GM23338 (cell line): ENCODE data around the gene TYMP. TPM values are rescaled to one million over a fixed set of nuclear protein-coding genes. Genes with fewer than 3 reads are reported as not detected.

Source experiments
- ATAC-seq: fragments of 200-7000 bp; cut with Tn5 transposase; 3 replicates; pipeline ENCODE4 v1.9.1; 2020
- DNase-seq: peaks from one replicate; pipeline ENCODE4 v3.0.0-alpha.2; 2015; ENCODE audit warnings: low spot score
- H2AFZ ChIP-seq: fragments of 200-600 bp; sonication (generic); 2 replicates; pipeline ENCODE4 v1.8.0; 2016; ENCODE audit warnings: antibody characterized with exemption, mild to moderate bottlenecking, moderate library complexity
- H3F3A ChIP-seq: fragments of 200-600 bp; sonication (generic); replicated peaks from 2 replicates; pipeline ENCODE4 v1.8.0; 2017; ENCODE audit warnings: antibody characterized with exemption, mixed run types, low read depth
- H3K27ac ChIP-seq: fragments of 200-600 bp; sonication (generic); 2 replicates; pipeline ENCODE4 v1.6.1; 2016; ENCODE audit warnings: low read depth
- H3K27me3 ChIP-seq: fragments of 200-600 bp; sonication (generic); 2 replicates; pipeline ENCODE4 v1.8.0; 2016; ENCODE audit warnings: mild to moderate bottlenecking, mixed run types, moderate library complexity; ENCODE audit not compliant: insufficient read depth
- H3K36me3 ChIP-seq: fragments of 200-600 bp; sonication (generic); 2 replicates; pipeline ENCODE4 v1.8.0; 2016; ENCODE audit warnings: mild to moderate bottlenecking; ENCODE audit not compliant: insufficient read depth
- H3K4me1 ChIP-seq: fragments of 200-600 bp; sonication (generic); 2 replicates; pipeline ENCODE4 v1.8.0; 2016; ENCODE audit warnings: mild to moderate bottlenecking, moderate library complexity; ENCODE audit not compliant: insufficient read depth
- H3K4me2 ChIP-seq: fragments of 200-600 bp; sonication (generic); 2 replicates; pipeline ENCODE4 v1.7.1; 2017; ENCODE audit warnings: mixed run types
- H3K4me3 ChIP-seq: fragments of 200-600 bp; sonication (generic); 2 replicates; pipeline ENCODE4 v1.6.1; 2016; ENCODE audit warnings: mixed run types
- H3K79me2 ChIP-seq: fragments of 200-600 bp; sonication (generic); replicated peaks from 2 replicates; pipeline ENCODE4 v1.8.0; 2017; ENCODE audit warnings: mild to moderate bottlenecking; ENCODE audit not compliant: insufficient read depth
- H3K9me2 ChIP-seq: fragments of 200-600 bp; sonication (generic); 2 replicates; pipeline ENCODE4 v1.8.0; 2017; ENCODE audit not compliant: insufficient read depth
- H4K20me1 ChIP-seq: fragments of 200-600 bp; sonication (generic); replicated peaks from 2 replicates; pipeline ENCODE4 v1.8.0; 2017; ENCODE audit warnings: mild to moderate bottlenecking; ENCODE audit not compliant: insufficient read depth
- H3K27ac Mint-ChIP-seq: 2 replicates; pipeline ENCODE4 v1.8.0; 2020; ENCODE audit warnings: inconsistent platforms, mild to moderate bottlenecking, moderate library complexity, mixed read lengths
- H3K27me3 Mint-ChIP-seq: 3 replicates; pipeline ENCODE4 v1.8.0; 2022; ENCODE audit warnings: low read depth, mild to moderate bottlenecking, moderate library complexity, mixed read lengths, inconsistent platforms; ENCODE audit not compliant: insufficient read depth, poor library complexity
- H3K36me3 Mint-ChIP-seq: 3 replicates; pipeline ENCODE4 v1.8.0; 2021; ENCODE audit warnings: low read depth, mild to moderate bottlenecking, inconsistent platforms, moderate library complexity, mixed read lengths
- H3K4me1 Mint-ChIP-seq: 3 replicates; pipeline ENCODE4 v1.8.0; 2020; ENCODE audit warnings: mild to moderate bottlenecking, inconsistent platforms, mixed read lengths
- H3K4me3 Mint-ChIP-seq: 3 replicates; pipeline ENCODE4 v1.8.0; 2021; ENCODE audit warnings: moderate library complexity, mild to moderate bottlenecking, inconsistent platforms, mixed read lengths
- H3K9me3 Mint-ChIP-seq: 3 replicates; pipeline ENCODE4 v1.8.0; 2020; ENCODE audit warnings: moderate library complexity, mild to moderate bottlenecking, inconsistent platforms, mixed read lengths
- CREB1 ChIP-seq: fragments of 250-450 bp; sonication (Bioruptor Pico); IDR thresholded peaks from 2 replicates; pipeline ENCODE4 v1.5.0; 2020; ENCODE audit warnings: low read depth, mild to moderate bottlenecking, moderate library complexity
- EZH2 ChIP-seq: fragments of 200-600 bp; sonication (generic); IDR thresholded peaks from one replicate; pipeline ENCODE4 v1.8.0; 2017; ENCODE audit warnings: antibody characterized with exemption, mild to moderate bottlenecking, low read depth; ENCODE audit not compliant: unreplicated experiment
- EZH2phosphoT487 ChIP-seq: fragments of 200-600 bp; sonication (generic); IDR thresholded peaks from one replicate; pipeline ENCODE4 v1.8.1; 2018; ENCODE audit warnings: antibody characterized with exemption; ENCODE audit not compliant: unreplicated experiment
- JUNB ChIP-seq: IDR thresholded peaks from one replicate; pipeline ENCODE4 v1.6.1; 2016; ENCODE audit warnings: antibody characterized with exemption; ENCODE audit not compliant: unreplicated experiment
- NANOG ChIP-seq: IDR thresholded peaks from 2 replicates; pipeline ENCODE4 v1.6.1; 2016; ENCODE audit warnings: antibody characterized with exemption, borderline replicate concordance
- POLR2AphosphoS5 ChIP-seq: IDR thresholded peaks from 2 replicates; pipeline ENCODE4 v1.6.1; 2016; ENCODE audit warnings: antibody characterized with exemption, low read depth
- STAT1 ChIP-seq: IDR thresholded peaks from one replicate; pipeline ENCODE4 v1.6.1; 2016; ENCODE audit warnings: antibody characterized with exemption; ENCODE audit not compliant: unreplicated experiment
- ZNF114 ChIP-seq: fragments of 250-450 bp; sonication (Bioruptor Pico); IDR thresholded peaks from 2 replicates; pipeline ENCODE4 v1.5.0; 2020; ENCODE audit warnings: mild to moderate bottlenecking, moderate library complexity
- ZNF331 ChIP-seq: fragments of 250-450 bp; sonication (Bioruptor Pico); IDR thresholded peaks from 2 replicates; pipeline ENCODE4 v1.5.0; 2020; ENCODE audit warnings: low read depth, mild to moderate bottlenecking, moderate library complexity
- polyA plus RNA-seq: library from polyadenylated mRNA; unstranded; fragments of >200 nt; fragmentation: Nextera tagmentation; extraction: Ambion mirVana; gene quantifications from 2 replicates; pipeline ENCODE4 v1.2.1, GENCODE V29; 2016
- total RNA-seq: library from RNA; depleted of rRNA; stranded (reverse); fragments of >200 nt; shearing (Covaris generic); gene quantifications from 2 replicates; pipeline ENCODE4 v1.2.3, GENCODE V29; 2014
- TF ChIP-seq, protein P1 (sequence below): fragments of 250-450 bp; sonication (Bioruptor Pico); IDR thresholded peaks from 2 replicates; pipeline ENCODE4 v1.5.0; 2020; ENCODE audit warnings: mild to moderate bottlenecking, moderate library complexity
- TF ChIP-seq, protein P2 (sequence below), 2 experiments: fragments of 200-600 bp in 1 of 2; sonication (generic) in 1 of 2; conservative IDR thresholded peaks; 2 replicates each; pipeline versions ENCODE4 v1.5.1 to v1.6.1; 2016 to 2017; ENCODE audit warnings: antibody characterized with exemption in 2 of 2, low read depth in 2 of 2, mild to moderate bottlenecking in 2 of 2, moderate library complexity in 1 of 2
- TF ChIP-seq, protein P3 (sequence below): IDR thresholded peaks from 2 replicates; pipeline ENCODE4 v1.6.1; 2016; ENCODE audit warnings: antibody characterized with exemption
- TF ChIP-seq, protein P4 (sequence below): IDR thresholded peaks from one replicate; pipeline ENCODE4 v1.6.1; 2018; ENCODE audit warnings: antibody characterized with exemption; ENCODE audit not compliant: unreplicated experiment

TYMP gene
- total and polyA plus RNA-seq, 2 experiments from 2014 or later: 0.28 to 1.8 TPM

DNA sequence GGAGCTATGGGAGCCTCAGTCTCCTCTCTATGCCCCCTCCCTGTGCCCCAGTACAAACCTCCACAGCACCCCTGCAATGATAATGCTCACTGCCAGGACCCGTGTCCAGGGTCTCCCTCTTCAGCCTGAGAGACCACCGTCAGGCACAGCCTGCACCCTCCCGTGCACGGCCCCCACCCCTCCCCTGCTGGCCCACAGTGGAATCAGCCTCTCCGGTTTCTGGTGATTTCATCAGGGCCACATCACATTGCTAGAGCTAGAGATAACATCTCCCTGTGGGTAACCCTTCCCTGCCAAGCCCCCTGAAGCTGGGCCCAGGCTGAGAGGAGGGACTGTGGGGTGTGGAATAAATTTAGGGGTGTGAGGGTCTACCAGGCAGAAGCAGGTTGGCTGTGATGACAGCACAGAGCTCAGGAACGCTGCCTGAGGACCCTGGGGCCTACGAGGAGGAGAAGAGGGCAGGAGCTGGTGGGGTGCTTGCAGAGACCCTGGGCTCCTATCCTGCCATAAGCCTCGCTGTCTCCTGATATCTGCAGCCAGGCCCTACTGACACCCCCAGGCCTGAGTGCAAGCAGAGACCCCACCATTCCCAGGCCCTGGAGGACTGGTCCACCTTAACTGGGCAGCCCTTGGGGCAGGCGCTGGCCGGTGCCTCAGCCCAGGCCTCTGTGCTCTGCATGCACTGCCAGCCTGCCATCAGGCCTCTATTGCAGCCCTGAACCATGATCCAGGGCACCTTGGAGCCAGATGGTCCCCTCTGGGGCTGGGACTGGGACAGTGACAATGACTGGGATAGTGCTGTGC is 15.9 kb upstream of the TYMP start, which contains the start of gene KLHDC7B:
TSS of gene KLHDC7B (plus strand) at position 378 of the 804 bp plus-strand sequence. CDS start at position 723, 345 bp downstream.
- no peak within 1 kb of the TSS for H3K27ac ChIP-seq
- no peaks in the 10 kb centered on the region for H4K20me1 ChIP-seq
- no peaks in the 10 kb centered on the region for H3K36me3 ChIP-seq
- no peaks in the 10 kb centered on the region for H3K4me1 Mint-ChIP-seq
- no peaks in the 10 kb centered on the region for H3K79me2 ChIP-seq
- no peaks in the 10 kb centered on the region for H3K9me3 Mint-ChIP-seq
- H2AFZ ChIP-seq: no peak within 1 kb of the TSS; the same call in 1 of the 2 replicates
- H3K27me3 Mint-ChIP-seq: peaks cover 36% of the 10 kb centered on the region
- peaks cover 7% of the 10 kb centered on the region; the same call in 1 of the 2 replicates for H3F3A ChIP-seq
- H3K4me3 ChIP-seq: no peak within 1 kb of the TSS
- no peaks in the 10 kb centered on the region; the same call in 1 of the 2 replicates for H3K4me1 ChIP-seq
- H3K27ac Mint-ChIP-seq: no peak within 1 kb of the TSS
- no peak within 1 kb of the TSS for H3K4me3 Mint-ChIP-seq
- DNase-seq (no peak), ATAC-seq (no peak)
- H3K36me3 Mint-ChIP-seq: no peaks in the 10 kb centered on the region
- TF ChIP-seq EZH2phosphoT487: no peak
- TF ChIP-seq CREB1 (CRISPR knock-in tag): no peak
- TF ChIP-seq, protein P1, sequence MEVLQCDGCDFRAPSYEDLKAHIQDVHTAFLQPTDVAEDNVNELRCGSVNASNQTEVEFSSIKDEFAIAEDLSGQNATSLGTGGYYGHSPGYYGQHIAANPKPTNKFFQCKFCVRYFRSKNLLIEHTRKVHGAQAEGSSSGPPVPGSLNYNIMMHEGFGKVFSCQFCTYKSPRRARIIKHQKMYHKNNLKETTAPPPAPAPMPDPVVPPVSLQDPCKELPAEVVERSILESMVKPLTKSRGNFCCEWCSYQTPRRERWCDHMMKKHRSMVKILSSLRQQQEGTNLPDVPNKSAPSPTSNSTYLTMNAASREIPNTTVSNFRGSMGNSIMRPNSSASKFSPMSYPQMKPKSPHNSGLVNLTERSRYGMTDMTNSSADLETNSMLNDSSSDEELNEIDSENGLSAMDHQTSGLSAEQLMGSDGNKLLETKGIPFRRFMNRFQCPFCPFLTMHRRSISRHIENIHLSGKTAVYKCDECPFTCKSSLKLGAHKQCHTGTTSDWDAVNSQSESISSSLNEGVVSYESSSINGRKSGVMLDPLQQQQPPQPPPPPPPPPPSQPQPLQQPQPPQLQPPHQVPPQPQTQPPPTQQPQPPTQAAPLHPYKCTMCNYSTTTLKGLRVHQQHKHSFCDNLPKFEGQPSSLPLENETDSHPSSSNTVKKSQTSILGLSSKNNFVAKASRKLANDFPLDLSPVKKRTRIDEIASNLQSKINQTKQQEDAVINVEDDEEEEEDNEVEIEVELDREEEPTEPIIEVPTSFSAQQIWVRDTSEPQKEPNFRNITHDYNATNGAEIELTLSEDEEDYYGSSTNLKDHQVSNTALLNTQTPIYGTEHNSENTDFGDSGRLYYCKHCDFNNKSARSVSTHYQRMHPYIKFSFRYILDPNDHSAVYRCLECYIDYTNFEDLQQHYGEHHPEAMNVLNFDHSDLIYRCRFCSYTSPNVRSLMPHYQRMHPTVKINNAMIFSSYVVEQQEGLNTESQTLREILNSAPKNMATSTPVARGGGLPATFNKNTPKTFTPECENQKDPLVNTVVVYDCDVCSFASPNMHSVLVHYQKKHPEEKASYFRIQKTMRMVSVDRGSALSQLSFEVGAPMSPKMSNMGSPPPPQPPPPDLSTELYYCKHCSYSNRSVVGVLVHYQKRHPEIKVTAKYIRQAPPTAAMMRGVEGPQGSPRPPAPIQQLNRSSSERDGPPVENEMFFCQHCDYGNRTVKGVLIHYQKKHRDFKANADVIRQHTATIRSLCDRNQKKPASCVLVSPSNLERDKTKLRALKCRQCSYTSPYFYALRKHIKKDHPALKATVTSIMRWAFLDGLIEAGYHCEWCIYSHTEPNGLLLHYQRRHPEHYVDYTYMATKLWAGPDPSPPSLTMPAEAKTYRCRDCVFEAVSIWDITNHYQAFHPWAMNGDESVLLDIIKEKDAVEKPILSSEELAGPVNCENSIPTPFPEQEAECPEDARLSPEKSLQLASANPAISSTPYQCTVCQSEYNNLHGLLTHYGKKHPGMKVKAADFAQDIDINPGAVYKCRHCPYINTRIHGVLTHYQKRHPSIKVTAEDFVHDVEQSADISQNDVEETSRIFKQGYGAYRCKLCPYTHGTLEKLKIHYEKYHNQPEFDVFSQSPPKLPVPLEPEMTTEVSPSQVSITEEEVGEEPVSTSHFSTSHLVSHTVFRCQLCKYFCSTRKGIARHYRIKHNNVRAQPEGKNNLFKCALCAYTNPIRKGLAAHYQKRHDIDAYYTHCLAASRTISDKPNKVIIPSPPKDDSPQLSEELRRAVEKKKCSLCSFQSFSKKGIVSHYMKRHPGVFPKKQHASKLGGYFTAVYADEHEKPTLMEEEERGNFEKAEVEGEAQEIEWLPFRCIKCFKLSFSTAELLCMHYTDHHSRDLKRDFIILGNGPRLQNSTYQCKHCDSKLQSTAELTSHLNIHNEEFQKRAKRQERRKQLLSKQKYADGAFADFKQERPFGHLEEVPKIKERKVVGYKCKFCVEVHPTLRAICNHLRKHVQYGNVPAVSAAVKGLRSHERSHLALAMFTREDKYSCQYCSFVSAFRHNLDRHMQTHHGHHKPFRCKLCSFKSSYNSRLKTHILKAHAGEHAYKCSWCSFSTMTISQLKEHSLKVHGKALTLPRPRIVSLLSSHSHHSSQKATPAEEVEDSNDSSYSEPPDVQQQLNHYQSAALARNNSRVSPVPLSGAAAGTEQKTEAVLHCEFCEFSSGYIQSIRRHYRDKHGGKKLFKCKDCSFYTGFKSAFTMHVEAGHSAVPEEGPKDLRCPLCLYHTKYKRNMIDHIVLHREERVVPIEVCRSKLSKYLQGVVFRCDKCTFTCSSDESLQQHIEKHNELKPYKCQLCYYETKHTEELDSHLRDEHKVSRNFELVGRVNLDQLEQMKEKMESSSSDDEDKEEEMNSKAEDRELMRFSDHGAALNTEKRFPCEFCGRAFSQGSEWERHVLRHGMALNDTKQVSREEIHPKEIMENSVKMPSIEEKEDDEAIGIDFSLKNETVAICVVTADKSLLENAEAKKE (CRISPR knock-in tag): no peak
- TF ChIP-seq ZNF114 (CRISPR knock-in tag): no peak
- TF ChIP-seq NANOG: no peak
- TF ChIP-seq, protein P2, sequence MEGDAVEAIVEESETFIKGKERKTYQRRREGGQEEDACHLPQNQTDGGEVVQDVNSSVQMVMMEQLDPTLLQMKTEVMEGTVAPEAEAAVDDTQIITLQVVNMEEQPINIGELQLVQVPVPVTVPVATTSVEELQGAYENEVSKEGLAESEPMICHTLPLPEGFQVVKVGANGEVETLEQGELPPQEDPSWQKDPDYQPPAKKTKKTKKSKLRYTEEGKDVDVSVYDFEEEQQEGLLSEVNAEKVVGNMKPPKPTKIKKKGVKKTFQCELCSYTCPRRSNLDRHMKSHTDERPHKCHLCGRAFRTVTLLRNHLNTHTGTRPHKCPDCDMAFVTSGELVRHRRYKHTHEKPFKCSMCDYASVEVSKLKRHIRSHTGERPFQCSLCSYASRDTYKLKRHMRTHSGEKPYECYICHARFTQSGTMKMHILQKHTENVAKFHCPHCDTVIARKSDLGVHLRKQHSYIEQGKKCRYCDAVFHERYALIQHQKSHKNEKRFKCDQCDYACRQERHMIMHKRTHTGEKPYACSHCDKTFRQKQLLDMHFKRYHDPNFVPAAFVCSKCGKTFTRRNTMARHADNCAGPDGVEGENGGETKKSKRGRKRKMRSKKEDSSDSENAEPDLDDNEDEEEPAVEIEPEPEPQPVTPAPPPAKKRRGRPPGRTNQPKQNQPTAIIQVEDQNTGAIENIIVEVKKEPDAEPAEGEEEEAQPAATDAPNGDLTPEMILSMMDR (conservative IDR thresholded peaks at IDR 0.05; ENCODE audit: low read depth in 2 of 2): no peak
- no peak for TF ChIP-seq JUNB
- TF ChIP-seq STAT1: no peak
- TF ChIP-seq, protein P3, sequence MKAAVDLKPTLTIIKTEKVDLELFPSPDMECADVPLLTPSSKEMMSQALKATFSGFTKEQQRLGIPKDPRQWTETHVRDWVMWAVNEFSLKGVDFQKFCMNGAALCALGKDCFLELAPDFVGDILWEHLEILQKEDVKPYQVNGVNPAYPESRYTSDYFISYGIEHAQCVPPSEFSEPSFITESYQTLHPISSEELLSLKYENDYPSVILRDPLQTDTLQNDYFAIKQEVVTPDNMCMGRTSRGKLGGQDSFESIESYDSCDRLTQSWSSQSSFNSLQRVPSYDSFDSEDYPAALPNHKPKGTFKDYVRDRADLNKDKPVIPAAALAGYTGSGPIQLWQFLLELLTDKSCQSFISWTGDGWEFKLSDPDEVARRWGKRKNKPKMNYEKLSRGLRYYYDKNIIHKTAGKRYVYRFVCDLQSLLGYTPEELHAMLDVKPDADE: no peak
- no peak for TF ChIP-seq ZNF331 (CRISPR knock-in tag)
- no peak for TF ChIP-seq EZH2
- TF ChIP-seq, protein P4, sequence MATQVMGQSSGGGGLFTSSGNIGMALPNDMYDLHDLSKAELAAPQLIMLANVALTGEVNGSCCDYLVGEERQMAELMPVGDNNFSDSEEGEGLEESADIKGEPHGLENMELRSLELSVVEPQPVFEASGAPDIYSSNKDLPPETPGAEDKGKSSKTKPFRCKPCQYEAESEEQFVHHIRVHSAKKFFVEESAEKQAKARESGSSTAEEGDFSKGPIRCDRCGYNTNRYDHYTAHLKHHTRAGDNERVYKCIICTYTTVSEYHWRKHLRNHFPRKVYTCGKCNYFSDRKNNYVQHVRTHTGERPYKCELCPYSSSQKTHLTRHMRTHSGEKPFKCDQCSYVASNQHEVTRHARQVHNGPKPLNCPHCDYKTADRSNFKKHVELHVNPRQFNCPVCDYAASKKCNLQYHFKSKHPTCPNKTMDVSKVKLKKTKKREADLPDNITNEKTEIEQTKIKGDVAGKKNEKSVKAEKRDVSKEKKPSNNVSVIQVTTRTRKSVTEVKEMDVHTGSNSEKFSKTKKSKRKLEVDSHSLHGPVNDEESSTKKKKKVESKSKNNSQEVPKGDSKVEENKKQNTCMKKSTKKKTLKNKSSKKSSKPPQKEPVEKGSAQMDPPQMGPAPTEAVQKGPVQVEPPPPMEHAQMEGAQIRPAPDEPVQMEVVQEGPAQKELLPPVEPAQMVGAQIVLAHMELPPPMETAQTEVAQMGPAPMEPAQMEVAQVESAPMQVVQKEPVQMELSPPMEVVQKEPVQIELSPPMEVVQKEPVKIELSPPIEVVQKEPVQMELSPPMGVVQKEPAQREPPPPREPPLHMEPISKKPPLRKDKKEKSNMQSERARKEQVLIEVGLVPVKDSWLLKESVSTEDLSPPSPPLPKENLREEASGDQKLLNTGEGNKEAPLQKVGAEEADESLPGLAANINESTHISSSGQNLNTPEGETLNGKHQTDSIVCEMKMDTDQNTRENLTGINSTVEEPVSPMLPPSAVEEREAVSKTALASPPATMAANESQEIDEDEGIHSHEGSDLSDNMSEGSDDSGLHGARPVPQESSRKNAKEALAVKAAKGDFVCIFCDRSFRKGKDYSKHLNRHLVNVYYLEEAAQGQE: no peak
- no peak for TF ChIP-seq POLR2AphosphoS5
- peaks cover 39% of the 10 kb centered on the region for H3K27me3 ChIP-seq
- no peak within 1 kb of the TSS for H3K4me2 ChIP-seq
- H3K9me2 ChIP-seq: no peaks in the 10 kb centered on the region
